Fibroblast of mammary gland (primary cell): ENCODE data around the gene TSPEAR.
"Not testable (repeated sequence)": the region's sequence is repeated elsewhere in the genome, so short reads cannot be mapped to it uniquely, and the experiment has no call there.

Experiments used
- DNase-seq: peaks from one replicate; pipeline ENCODE4 v3.0.0-alpha.2; 2010; ENCODE audit warnings: low read depth
- H3K4me3 ChIP-seq: 2 replicates; pipeline ENCODE4 v1.5.1; 2011; ENCODE audit warnings: low read depth, mild to moderate bottlenecking, low read length, moderate library complexity; ENCODE audit not compliant: control insufficient read depth
- TF ChIP-seq, protein P1 (sequence below): conservative IDR thresholded peaks from 2 replicates; pipeline ENCODE4 v1.5.1; 2011; ENCODE audit warnings: low read depth, low read length, inconsistent platforms; ENCODE audit not compliant: control insufficient read depth, insufficient read depth

TSPEAR gene

DNA sequence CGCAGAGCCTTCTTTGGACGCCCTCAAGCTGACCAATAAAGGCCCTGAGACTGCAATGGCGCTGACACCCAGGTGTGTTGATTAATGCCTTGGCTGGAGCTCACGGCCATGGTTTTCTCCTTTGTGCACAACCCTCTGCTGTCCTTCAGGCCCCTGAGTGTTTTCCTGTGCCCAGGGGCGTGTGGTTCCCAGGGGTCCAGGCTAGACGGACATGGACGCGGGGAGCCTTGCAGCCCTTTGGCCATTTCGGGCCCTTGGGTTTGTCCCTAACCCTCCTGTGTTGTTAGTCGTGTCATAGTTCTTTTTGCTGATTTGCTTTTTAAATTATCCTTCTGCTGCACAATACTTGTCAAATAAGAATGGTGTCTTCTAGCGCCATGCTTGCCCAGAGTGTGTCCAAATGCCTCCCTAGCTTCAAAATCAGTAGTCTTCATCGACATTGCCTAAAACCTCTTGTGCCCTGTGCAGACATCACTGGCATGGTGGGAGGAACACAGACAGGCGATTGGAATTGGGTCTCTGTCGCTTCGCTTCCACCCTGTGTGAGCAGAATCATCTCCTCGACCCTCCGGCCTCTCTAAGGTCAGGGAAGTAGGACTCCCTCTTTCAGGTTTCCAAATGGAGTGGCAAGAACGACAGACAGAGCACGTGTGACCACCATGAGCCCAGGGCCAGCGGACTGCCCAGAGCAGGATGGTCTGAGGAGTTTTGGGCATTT, 135.9 kb downstream of the TSPEAR start:
- no peak overlapping the region for H3K4me3 ChIP-seq
- no peak for DNase-seq
- TF ChIP-seq, protein P1, sequence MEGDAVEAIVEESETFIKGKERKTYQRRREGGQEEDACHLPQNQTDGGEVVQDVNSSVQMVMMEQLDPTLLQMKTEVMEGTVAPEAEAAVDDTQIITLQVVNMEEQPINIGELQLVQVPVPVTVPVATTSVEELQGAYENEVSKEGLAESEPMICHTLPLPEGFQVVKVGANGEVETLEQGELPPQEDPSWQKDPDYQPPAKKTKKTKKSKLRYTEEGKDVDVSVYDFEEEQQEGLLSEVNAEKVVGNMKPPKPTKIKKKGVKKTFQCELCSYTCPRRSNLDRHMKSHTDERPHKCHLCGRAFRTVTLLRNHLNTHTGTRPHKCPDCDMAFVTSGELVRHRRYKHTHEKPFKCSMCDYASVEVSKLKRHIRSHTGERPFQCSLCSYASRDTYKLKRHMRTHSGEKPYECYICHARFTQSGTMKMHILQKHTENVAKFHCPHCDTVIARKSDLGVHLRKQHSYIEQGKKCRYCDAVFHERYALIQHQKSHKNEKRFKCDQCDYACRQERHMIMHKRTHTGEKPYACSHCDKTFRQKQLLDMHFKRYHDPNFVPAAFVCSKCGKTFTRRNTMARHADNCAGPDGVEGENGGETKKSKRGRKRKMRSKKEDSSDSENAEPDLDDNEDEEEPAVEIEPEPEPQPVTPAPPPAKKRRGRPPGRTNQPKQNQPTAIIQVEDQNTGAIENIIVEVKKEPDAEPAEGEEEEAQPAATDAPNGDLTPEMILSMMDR, result no peak

DNA sequence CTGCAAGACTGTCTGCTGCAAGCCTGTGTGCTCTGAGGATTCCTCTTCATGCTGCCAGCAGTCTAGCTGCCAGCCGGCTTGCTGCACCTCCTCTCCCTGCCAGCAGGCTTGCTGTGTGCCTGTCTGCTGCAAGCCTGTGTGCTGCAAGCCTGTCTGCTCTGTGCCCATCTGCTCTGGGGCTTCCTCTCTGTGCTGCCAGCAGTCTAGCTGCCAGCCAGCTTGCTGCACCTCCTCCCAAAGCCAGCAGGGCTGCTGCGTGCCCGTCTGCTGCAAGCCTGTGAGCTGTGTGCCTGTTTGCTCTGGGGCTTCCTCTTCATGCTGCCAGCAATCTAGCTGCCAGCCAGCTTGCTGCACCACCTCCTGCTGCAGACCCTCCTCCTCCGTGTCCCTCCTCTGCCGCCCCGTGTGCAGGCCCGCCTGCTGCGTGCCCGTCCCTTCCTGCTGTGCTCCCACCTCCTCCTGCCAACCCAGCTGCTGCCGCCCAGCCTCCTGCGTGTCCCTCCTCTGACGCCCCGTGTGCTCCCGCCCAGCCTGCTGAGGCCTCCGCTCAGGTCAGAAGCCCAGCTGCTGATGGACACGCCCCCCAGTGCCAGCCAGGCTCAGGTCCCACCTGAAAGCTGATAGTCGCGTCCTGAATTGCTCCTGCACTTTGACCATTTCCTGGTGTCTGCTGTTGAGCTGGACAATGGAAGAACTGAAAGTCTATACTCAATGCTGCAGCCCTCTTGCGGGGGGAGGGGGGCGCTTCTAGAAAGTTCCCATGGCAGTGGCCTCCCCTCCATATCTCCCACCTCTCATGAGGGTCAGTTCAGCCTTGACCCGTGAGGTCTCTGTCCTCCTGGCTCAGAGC, 136.7 kb downstream of the TSPEAR start:
- H3K4me3 ChIP-seq, result no peak overlapping the region
- TF ChIP-seq, protein P1, result no peak
- DNase-seq, result no peak

DNA sequence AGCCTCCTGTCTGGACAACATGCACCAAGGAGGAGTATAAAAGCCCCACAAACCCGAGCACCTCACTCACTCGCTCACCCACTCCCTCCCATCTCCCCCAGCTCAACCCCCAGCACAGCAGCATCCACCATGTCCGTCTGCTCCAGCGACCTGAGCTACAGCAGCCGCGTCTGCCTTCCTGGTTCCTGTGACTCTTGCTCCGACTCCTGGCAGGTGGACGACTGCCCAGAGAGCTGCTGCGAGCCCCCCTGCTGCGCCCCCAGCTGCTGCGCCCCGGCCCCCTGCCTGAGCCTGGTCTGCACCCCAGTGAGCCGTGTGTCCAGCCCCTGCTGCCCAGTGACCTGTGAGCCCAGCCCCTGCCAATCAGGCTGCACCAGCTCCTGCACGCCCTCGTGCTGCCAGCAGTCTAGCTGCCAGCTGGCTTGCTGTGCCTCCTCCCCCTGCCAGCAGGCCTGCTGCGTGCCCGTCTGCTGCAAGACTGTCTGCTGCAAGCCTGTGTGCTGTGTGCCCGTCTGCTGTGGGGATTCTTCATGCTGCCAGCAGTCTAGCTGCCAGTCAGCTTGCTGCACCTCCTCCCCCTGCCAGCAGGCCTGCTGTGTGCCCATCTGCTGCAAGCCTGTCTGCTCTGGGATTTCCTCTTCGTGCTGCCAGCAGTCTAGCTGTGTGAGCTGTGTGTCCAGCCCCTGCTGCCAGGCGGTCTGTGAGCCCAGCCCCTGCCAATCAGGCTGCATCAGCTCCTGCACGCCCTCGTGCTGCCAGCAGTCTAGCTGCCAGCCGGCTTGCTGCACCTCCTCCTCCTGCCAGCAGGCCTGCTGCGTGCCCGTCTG, 137.5 kb downstream of the TSPEAR start, which contains the start of gene KRTAP10-4:
TSS of gene KRTAP10-4 (plus strand) at position 100 of the 827 bp plus-strand sequence. CDS start at position 130, 30 bp downstream.
- H3K4me3 ChIP-seq, DNase-seq: not testable (repeated sequence)

DNA sequence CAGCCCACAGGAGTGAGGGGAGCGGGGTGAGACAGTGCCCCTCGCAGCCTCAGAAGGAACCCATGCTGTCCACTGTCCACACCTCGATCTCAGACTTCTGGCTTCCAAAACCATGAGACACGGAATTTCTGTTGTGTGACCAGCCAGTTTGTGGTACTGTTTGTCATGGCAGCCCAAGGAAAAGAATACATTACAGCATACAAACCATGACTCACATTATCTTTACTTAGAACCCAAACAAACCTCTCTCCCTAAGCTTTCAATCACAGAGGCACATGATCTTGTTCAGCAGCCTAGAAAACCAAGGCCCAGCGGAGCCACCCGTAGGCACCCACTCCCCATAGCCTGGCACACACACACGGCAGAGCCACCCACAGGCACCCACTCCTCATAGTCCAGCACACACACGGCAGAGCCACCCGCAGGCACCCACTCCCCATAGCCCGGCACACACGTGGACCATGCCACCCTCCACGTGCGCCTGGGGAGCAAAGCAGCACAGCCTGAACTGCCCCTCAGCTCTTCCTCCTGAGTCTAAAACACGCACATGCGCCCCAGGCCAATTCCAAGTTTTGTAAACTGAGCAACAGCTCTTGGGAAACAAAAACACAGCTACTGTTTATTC, 138.3 kb downstream of the TSPEAR start:
- TF ChIP-seq, protein P1, result no peak
- H3K4me3 ChIP-seq, result no peak overlapping the region
- no peak for DNase-seq

DNA sequence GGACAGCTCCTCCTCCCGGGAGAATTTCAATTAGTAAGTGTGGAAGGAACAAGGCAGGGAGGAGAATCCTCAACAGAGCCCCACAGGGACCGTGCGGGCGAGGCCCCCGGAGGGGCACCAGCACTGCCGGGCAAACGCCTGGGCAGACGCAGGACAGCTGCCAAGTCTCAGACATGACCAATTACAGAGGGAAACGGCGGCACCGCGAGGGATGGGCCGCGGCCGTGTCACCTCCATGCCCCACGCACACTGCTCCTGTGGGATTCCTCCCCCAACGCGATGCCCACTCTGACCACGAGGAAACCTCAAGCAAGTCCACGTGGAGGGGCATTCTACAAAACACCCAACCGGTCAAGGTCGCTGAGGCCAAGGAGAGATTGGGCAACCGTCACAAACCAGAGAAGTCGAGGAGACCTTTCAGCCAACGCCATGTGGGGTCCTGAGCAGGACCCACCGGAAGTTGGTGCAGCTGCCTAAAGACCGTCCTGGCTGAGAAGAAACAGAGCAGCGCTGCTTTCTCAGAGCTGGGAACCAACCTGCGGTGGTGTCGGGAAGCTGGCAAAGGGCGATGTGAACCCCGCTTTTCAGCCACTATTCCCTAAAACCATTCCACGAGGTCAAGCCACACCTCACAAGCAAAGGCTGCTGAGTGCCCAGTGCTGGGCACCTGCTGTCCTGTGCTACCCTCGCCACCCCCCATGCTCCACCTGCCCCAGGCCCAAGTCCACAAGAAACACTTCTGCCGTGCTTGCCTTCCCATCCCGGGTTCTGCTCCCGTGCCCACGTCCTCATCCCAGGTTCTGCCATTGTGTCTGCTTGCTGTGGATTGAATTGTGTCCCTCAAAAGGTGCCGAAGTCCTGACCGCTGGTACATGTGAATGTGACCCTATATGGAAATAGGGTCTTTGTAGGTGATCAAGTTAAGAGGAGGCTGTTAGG, 139.3 kb downstream of the TSPEAR start:
- DNase-seq, result no peak
- H3K4me3 ChIP-seq, result no peak overlapping the region
- TF ChIP-seq, protein P1, result no peak

DNA sequence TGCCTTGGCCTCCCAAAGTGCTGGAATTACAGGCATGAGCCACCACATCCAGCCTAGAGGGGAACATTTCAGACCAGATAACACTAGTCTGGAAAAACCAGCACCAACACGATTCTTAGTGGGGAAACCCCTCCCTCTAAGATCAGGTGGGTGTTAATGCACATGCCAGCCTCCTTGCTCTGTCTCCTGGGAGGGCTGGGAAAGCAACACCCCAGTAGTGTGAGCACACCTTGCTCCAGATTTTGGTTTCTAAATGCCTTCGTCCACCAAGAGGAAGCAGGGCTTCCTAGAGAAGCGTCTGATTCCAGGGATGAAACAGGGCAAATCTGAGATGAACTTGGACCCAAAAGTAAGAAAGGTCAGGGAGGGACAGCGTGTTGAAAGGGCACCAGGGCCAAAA, 140.1 kb downstream of the TSPEAR start:
- TF ChIP-seq, protein P1, result no peak
- no peak for DNase-seq
- H3K4me3 ChIP-seq, result no peak overlapping the region
